ENCODE data around the gene PHETA2.

The PHETA2 gene

DNA sequence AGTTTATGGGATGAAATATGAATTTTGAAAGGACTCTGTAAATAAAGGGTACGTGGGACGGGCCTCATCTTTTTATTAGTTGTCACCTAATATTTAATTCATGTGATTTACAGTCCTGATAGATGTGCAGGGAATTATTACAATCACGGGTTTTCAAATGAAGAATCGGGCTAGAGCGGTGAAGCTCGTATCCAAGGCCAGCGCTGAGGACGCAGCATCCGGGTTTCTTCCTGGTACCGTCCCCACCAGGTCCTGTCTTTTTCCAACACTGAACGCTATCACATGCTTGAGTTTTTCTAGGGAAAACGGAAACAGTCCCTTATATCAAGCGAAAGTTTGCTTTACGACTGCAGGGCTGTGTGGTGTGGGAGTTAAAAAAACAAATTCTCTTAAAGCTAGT, 6.2 kb downstream of the PHETA2 start:
- TF ChIP-seq, protein P1, sequence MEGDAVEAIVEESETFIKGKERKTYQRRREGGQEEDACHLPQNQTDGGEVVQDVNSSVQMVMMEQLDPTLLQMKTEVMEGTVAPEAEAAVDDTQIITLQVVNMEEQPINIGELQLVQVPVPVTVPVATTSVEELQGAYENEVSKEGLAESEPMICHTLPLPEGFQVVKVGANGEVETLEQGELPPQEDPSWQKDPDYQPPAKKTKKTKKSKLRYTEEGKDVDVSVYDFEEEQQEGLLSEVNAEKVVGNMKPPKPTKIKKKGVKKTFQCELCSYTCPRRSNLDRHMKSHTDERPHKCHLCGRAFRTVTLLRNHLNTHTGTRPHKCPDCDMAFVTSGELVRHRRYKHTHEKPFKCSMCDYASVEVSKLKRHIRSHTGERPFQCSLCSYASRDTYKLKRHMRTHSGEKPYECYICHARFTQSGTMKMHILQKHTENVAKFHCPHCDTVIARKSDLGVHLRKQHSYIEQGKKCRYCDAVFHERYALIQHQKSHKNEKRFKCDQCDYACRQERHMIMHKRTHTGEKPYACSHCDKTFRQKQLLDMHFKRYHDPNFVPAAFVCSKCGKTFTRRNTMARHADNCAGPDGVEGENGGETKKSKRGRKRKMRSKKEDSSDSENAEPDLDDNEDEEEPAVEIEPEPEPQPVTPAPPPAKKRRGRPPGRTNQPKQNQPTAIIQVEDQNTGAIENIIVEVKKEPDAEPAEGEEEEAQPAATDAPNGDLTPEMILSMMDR (IDR thresholded peaks at IDR 0.05; ENCODE audit: extremely low read depth, insufficient read depth, missing control alignments) = no peak
- in situ Hi-C loops (cut with MboI; ENCODE audit: low pct_unique_long_range_greater_than_20kb, low sequenced_read_pairs, unreplicated experiment) = no loop called here
- no peak for DNase-seq (ENCODE audit: low spot score)

DNA sequence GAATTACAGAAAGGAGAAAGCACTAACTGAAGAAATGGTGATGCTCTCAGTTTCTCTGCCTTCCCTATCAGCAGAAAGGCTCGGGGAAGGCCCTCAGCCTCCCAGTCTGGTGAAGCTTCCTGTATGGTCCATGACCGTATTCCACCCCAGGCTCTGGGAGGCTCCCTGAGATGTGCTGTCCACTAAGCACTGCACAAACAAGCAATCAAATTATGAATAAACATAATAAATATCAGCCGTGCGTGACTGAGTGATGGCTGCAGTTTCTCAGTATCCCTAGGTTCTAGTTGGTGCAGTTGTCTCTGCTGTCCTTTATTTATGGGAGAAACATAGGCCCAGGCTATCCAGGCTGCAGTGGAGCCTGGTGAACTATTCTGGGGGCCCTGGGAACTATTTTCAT, 9.1 kb downstream of the PHETA2 start:
- DNase-seq (ENCODE audit: low spot score) = no peak
- TF ChIP-seq, protein P1 (IDR thresholded peaks at IDR 0.05; ENCODE audit: extremely low read depth, insufficient read depth, missing control alignments) = no peak
- in situ Hi-C loops (cut with MboI; ENCODE audit: low pct_unique_long_range_greater_than_20kb, low sequenced_read_pairs, unreplicated experiment) = no loop called here

DNA sequence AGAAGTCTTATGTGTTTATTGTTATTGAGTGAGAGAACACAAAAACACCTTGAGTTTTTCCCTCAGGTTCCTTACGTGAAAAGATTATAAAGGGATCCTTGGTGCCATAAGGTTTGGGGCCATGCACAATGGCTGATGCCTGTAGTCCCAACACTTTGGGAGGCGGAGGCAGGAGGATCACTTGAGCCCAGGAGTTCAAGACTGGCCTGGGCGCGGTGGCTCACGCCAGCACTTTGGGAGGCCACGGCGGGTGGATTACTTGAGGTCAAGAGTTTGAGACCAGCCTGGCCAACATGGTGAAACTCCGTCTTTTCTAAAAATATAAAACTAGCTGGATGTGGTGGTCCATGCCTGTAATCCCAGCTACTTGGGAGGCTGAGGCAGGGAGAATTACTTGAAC, 10.8 kb downstream of the PHETA2 start:
- TF ChIP-seq, protein P1 (IDR thresholded peaks at IDR 0.05; ENCODE audit: extremely low read depth, insufficient read depth, missing control alignments) = no peak
- in situ Hi-C loops (cut with MboI; ENCODE audit: low pct_unique_long_range_greater_than_20kb, low sequenced_read_pairs, unreplicated experiment) = no loop called here
- no peak for DNase-seq (ENCODE audit: low spot score)

DNA sequence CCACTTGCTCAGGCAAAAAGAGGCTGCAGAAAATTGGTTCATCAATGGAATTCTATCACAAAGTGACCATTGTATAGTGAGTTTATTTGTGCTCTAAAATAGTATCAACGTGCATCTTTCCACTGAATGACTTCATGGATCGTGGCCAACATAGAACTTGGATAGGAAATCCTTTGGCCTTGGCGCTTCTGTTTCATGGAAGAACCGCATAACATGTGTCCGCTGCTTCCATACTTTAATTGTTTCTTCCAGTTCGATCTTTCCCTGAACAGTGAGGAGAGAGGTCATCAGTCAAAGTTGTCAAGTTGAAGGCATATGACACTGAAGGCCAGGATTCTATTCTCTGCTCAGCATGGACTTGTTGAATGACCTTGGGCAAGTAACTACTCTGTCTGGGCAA, 12.0 kb downstream of the PHETA2 start:
- in situ Hi-C loops (cut with MboI; ENCODE audit: low pct_unique_long_range_greater_than_20kb, low sequenced_read_pairs, unreplicated experiment) = no loop called here
- no peak for DNase-seq (ENCODE audit: low spot score)
- TF ChIP-seq, protein P1 (IDR thresholded peaks at IDR 0.05; ENCODE audit: extremely low read depth, insufficient read depth, missing control alignments) = no peak

DNA sequence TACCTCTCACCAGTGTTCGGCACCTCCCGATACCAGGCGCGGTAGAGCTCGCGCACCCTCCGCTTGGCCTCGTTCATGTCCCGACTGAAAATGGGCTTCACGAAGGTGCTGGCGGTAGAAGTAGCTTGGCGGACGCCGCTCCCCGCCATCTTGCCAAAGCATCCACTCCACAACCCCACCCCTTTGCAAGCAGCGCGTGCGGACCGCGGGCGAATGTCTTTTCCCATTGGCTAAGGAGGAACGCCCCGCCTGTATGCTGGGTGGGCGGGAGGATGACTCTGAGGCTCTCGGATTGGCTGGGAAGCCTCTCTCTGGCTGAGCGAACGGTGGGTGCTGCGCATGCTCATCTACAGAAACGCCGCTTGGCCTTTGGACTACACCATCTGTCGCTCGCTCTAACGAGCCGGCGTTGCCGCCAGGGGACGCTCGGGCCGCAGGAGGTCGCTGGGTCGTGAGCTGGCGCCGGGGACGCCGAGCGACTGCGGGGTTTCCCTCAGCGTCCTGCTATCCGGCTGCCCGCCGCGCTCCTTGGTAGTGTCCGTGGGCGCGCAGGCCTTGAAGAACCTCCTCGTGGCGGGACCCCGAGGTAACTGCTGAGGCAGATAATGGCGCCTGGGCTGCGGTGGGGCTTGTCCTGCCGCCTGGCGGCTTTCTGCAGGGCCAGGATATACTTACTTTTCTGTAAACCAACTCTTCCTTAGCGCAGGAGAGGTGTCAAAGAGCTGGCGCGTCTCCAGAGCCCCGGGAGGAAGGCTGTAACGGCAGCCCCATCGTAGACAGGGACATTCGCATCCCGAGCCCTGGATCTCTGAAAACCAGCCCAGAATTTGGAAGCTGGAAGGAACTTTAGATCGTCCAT, 16.8 kb downstream of the PHETA2 start, which contains the start of gene NDUFA6:
Gene NDUFA6, minus strand, starts transcription at position 177 of the 859 bp plus-strand sequence. Its CDS starts 28 bp downstream, at position 149.
- in situ Hi-C loops (cut with MboI; ENCODE audit: low pct_unique_long_range_greater_than_20kb, low sequenced_read_pairs, unreplicated experiment) = no loop called here
- peak; percentile 98 for DNase-seq (ENCODE audit: low spot score)

DNA sequence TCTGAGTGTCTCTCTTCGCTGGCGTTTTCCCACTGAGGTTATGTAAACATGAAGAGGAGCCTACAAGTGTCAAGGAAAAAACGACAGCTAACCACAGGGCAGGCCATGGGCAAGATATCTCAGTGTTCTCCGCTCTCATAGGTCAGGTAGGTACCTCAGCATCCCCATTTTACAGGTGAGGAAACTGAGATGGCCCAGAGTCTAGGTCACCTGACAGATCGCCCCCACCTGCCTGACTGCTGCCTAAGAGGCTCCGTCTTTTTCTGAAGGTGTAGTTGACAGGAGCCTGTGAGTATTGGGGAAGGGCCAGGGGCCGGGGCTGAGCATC, 17.4 kb downstream of the PHETA2 start:
- in situ Hi-C loops (cut with MboI; ENCODE audit: low pct_unique_long_range_greater_than_20kb, low sequenced_read_pairs, unreplicated experiment) = no loop called here
- TF ChIP-seq, protein P1 (IDR thresholded peaks at IDR 0.05; ENCODE audit: extremely low read depth, insufficient read depth, missing control alignments) = no peak
- no peak for DNase-seq (ENCODE audit: low spot score)

More for the DNA sequence above, 16.8 kb downstream of the PHETA2 start, which contains the start of gene NDUFA6:
- TF ChIP-seq, protein P1 (IDR thresholded peaks at IDR 0.05; ENCODE audit: extremely low read depth, insufficient read depth, missing control alignments) = peak; percentile 97

Measured in GM13977 (cell line).